Panc1 (cell line): ENCODE results near the gene ADGRG3. TPM values are rescaled to one million over a fixed set of nuclear protein-coding genes. Genes with fewer than 3 reads are reported as not detected.

ENCODE experiments used
- ATAC-seq: fragments of 200-7000 bp; cut with Tn5 transposase; 2 replicates; pipeline ENCODE4 v1.9.1; 2020; ENCODE audit warnings: mild to moderate bottlenecking, moderate library complexity
- BruUV-seq: library from RNA; stranded (reverse); fragments of 400-500 nt; replicated peaks from 2 replicates; lab custom pipeline; 2021; lab: Mats Ljungman, UMichigan
- CTCF ChIA-PET: fragments of 300-600 bp; sonication (Branson Sonifier 250); formaldehyde crosslinking; loops from one replicate; lab custom pipeline; 2022; ENCODE audit warnings: antibody characterized with exemption; lab: Charles Lee
- POLR2A ChIA-PET: fragments of 300-600 bp; sonication (Branson Sonifier 250); formaldehyde crosslinking; loops from one replicate; lab custom pipeline; 2022; ENCODE audit warnings: antibody characterized with exemption; lab: Charles Lee
- DNase-seq: peaks from one replicate; pipeline ENCODE4 v3.0.0-alpha.2; 2010; ENCODE audit warnings: low read depth, low spot score
- H3K27ac ChIP-seq: 2 replicates; pipeline ENCODE4 v1.5.1; 2011; ENCODE audit warnings: mild to moderate bottlenecking, low read length, inconsistent platforms
- H3K27me3 ChIP-seq: fragments of 200-500 bp; sonication (Bioruptor generic); 2 replicates; pipeline ENCODE4 v1.6.0; 2014; ENCODE audit warnings: low read length, inconsistent platforms; ENCODE audit not compliant: control insufficient read depth, insufficient read depth
- H3K36me3 ChIP-seq: fragments of 200-500 bp; sonication (Bioruptor generic); 2 replicates; pipeline ENCODE4 v1.5.1; 2014; ENCODE audit warnings: inconsistent platforms, mild to moderate bottlenecking, low read length, moderate library complexity; ENCODE audit not compliant: control insufficient read depth, insufficient read depth
- H3K4me1 ChIP-seq: 2 replicates; pipeline ENCODE4 v1.5.1; 2011; ENCODE audit warnings: inconsistent platforms, mild to moderate bottlenecking, low read length, moderate library complexity; ENCODE audit not compliant: control insufficient read depth, insufficient read depth
- H3K4me3 ChIP-seq, 2 experiments: 2 replicates each; pipeline ENCODE4 v1.5.1; 2011 to 2012; ENCODE audit warnings: low read depth in 2 of 2, low read length in 2 of 2, mild to moderate bottlenecking in 2 of 2, inconsistent platforms in 1 of 2, moderate library complexity in 1 of 2
- H3K9me3 ChIP-seq: fragments of 200-500 bp; sonication (Bioruptor generic); 2 replicates; pipeline ENCODE4 v1.5.1; 2014; ENCODE audit warnings: low read depth, mild to moderate bottlenecking, inconsistent platforms, low read length, moderate library complexity; ENCODE audit not compliant: control insufficient read depth, insufficient read depth
- POLR2AphosphoS5 ChIP-seq: IDR thresholded peaks from 2 replicates; pipeline ENCODE4 v1.6.1; 2012; ENCODE audit warnings: mild to moderate bottlenecking, low read depth, low read length, moderate library complexity
- SIN3A ChIP-seq: IDR thresholded peaks from 2 replicates; pipeline ENCODE4 v1.6.1; 2012; ENCODE audit warnings: low read depth, mild to moderate bottlenecking, low read length, moderate library complexity, borderline replicate concordance; ENCODE audit not compliant: insufficient read depth
- TCF7L2 ChIP-seq: IDR thresholded peaks from 2 replicates; pipeline ENCODE4 v1.6.1; 2011; ENCODE audit warnings: mild to moderate bottlenecking, low read depth, low read length, inconsistent platforms
- in situ Hi-C: cut with HindIII; loops from 2 replicates; pipeline ENCODE4 v1.10.0; 2016; ENCODE audit warnings: low sequenced_read_pairs, low pct_unique_long_range_greater_than_20kb
- intact Hi-C: fragments of 100-400 bp; cut with micrococcal nuclease; formaldehyde crosslinking; loops from one replicate; pipeline ENCODE4 v1.10.0; 2022; ENCODE audit not compliant: unreplicated experiment
- total RNA-seq: library from RNA; stranded (reverse); gene quantifications from one replicate; pipeline ENCODE4 v1.2.1, GENCODE V29; 2021; ENCODE audit not compliant: unreplicated experiment
- TF ChIP-seq, protein P1 (sequence below), 2 experiments: IDR thresholded peaks; 2 replicates each; pipeline ENCODE4 v1.6.1; 2011 to 2012; ENCODE audit warnings: low read depth in 2 of 2, control low read depth in 1 of 2, low read length in 1 of 2, mild to moderate bottlenecking in 1 of 2, moderate library complexity in 1 of 2; ENCODE audit not compliant: insufficient read depth in 1 of 2
- TF ChIP-seq, protein P2 (sequence below): fragments of 450-650 bp; IDR thresholded peaks from 2 replicates; pipeline ENCODE4 v1.5.1; 2017; ENCODE audit warnings: mild to moderate bottlenecking

ADGRG3 gene
- total RNA-seq, 1 experiment from 2014 or later, result not detected

DNA sequence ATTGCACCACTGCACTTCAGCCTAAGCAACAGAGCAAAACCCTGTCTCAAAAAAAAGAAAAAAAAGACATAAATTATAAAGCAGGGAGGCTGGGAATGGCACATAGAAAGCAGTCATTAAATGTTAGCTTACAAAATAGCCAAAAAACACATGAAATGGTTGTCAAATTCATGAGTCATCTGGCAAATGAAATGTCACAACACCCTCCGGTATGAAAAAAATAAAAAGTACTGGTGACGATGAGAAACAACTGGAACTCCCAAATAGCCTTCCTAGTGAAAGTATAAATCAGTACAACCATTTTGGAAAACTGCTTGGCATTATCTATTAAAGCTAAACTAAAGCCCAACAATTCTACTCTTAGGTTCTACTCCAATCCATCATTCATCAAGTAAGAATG is 63.9 kb downstream of the ADGRG3 start:
- no peaks in the 10 kb centered on the region for H3K9me3 ChIP-seq
- in situ Hi-C loops (no loop called here), intact Hi-C loops (no loop called here)
- no peak overlapping the region for H3K27ac ChIP-seq
- peaks cover 4% of the 10 kb centered on the region for H3K4me1 ChIP-seq
- ATAC-seq (no peak), DNase-seq (no peak)
- no TSS peak for BruUV-seq
- H3K27me3 ChIP-seq, result no peaks in the 10 kb centered on the region
- H3K4me3 ChIP-seq, result no peak overlapping the region
- POLR2A ChIA-PET, result no interaction called here
- CTCF ChIA-PET, result no interaction called here
- TF ChIP-seq POLR2AphosphoS5 (no peak), TCF7L2 (no peak), SIN3A (no peak)
- TF ChIP-seq, protein P1, sequence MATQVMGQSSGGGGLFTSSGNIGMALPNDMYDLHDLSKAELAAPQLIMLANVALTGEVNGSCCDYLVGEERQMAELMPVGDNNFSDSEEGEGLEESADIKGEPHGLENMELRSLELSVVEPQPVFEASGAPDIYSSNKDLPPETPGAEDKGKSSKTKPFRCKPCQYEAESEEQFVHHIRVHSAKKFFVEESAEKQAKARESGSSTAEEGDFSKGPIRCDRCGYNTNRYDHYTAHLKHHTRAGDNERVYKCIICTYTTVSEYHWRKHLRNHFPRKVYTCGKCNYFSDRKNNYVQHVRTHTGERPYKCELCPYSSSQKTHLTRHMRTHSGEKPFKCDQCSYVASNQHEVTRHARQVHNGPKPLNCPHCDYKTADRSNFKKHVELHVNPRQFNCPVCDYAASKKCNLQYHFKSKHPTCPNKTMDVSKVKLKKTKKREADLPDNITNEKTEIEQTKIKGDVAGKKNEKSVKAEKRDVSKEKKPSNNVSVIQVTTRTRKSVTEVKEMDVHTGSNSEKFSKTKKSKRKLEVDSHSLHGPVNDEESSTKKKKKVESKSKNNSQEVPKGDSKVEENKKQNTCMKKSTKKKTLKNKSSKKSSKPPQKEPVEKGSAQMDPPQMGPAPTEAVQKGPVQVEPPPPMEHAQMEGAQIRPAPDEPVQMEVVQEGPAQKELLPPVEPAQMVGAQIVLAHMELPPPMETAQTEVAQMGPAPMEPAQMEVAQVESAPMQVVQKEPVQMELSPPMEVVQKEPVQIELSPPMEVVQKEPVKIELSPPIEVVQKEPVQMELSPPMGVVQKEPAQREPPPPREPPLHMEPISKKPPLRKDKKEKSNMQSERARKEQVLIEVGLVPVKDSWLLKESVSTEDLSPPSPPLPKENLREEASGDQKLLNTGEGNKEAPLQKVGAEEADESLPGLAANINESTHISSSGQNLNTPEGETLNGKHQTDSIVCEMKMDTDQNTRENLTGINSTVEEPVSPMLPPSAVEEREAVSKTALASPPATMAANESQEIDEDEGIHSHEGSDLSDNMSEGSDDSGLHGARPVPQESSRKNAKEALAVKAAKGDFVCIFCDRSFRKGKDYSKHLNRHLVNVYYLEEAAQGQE (IDR thresholded peaks at IDR 0.05; ENCODE audit: insufficient read depth in 1 of 2, low read depth in 2 of 2, low read length in 1 of 2), result no peak
- TF ChIP-seq, protein P2, sequence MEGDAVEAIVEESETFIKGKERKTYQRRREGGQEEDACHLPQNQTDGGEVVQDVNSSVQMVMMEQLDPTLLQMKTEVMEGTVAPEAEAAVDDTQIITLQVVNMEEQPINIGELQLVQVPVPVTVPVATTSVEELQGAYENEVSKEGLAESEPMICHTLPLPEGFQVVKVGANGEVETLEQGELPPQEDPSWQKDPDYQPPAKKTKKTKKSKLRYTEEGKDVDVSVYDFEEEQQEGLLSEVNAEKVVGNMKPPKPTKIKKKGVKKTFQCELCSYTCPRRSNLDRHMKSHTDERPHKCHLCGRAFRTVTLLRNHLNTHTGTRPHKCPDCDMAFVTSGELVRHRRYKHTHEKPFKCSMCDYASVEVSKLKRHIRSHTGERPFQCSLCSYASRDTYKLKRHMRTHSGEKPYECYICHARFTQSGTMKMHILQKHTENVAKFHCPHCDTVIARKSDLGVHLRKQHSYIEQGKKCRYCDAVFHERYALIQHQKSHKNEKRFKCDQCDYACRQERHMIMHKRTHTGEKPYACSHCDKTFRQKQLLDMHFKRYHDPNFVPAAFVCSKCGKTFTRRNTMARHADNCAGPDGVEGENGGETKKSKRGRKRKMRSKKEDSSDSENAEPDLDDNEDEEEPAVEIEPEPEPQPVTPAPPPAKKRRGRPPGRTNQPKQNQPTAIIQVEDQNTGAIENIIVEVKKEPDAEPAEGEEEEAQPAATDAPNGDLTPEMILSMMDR, result no peak
- H3K36me3 ChIP-seq, result peaks cover 3% of the 10 kb centered on the region; the same call in 1 of the 2 replicates

DNA sequence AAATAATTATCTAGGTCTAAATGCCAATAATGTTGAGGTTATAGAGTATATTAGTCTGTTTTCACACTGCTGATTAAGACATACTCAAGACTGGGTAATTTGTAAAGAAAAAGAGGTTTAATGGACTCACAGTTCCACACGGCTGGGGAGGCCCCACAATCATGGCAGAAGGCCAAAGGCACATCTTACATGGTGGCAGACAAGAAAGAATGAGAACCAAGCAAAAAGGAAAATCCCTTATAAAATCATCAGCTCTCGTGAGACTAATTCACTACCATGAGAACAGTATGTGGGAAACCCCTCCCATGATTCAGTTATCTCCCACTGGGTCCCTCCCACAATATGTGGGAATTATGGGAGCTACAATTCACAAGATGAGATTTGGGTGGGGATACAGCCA is 64.6 kb downstream of the ADGRG3 start:
- intact Hi-C loops (no loop called here), in situ Hi-C loops (no loop called here)
- no peak overlapping the region for H3K4me3 ChIP-seq
- no peak overlapping the region for H3K27ac ChIP-seq
- DNase-seq (no peak), ATAC-seq (no peak)
- H3K36me3 ChIP-seq, result peaks cover 3% of the 10 kb centered on the region; the same call in 1 of the 2 replicates
- no TSS peak for BruUV-seq
- CTCF ChIA-PET, result no interaction called here
- no peaks in the 10 kb centered on the region for H3K9me3 ChIP-seq
- peaks cover 4% of the 10 kb centered on the region for H3K4me1 ChIP-seq
- H3K27me3 ChIP-seq, result no peaks in the 10 kb centered on the region
- TF ChIP-seq, protein P2, result no peak
- TF ChIP-seq TCF7L2 (no peak), POLR2AphosphoS5 (no peak), SIN3A (no peak)
- TF ChIP-seq, protein P1 (IDR thresholded peaks at IDR 0.05; ENCODE audit: insufficient read depth in 1 of 2, low read depth in 2 of 2, low read length in 1 of 2), result no peak
- POLR2A ChIA-PET, result no interaction called here
